Measurements from ENCODE around the gene GPR171. TPM values are rescaled to one million over a fixed set of nuclear protein-coding genes. Genes with fewer than 3 reads are reported as not detected.

GPR171 gene
- total RNA-seq, 1 experiment from 2014 or later, result not detected

- no TSS peak for BruUV-seq (replicated peaks)
- Mint-ChIP-seq H3K36me3 (ENCODE audit: insufficient read depth, unreplicated experiment) (no peaks in the 10 kb centered on the region), H3K27ac (ENCODE audit: low read depth, unreplicated experiment) (no peak overlapping the region), H3K4me3 (ENCODE audit: unreplicated experiment) (no peak overlapping the region), H3K9me3 (ENCODE audit: unreplicated experiment) (no peaks in the 10 kb centered on the region), H3K4me1 (ENCODE audit: insufficient read depth, unreplicated experiment) (no peaks in the 10 kb centered on the region), H3K27me3 (ENCODE audit: insufficient read depth, unreplicated experiment) (no peaks in the 10 kb centered on the region)
- DNase-seq (ENCODE audit: unreplicated experiment), result no peak
- intact Hi-C loops (cut with micrococcal nuclease), result no loop called here
- no peak for TF ChIP-seq CTCF (IDR thresholded peaks at IDR 0.05; ENCODE audit: unreplicated experiment)
- POLR2A ChIA-PET, result no interaction called here
- CTCF ChIA-PET, result interaction anchor here (0.6 to 0.7 kb wide), 2 partner anchors 15 to 89 kb away, joined by 3 to 5 read pairs; no protein-coding TSS in a partner anchor
Measured at GRCh38 chr3:151192545-151192944, 10.5 kb downstream of the GPR171 start.

GRCh38 chr3:151191095-151191494 lies 11.9 kb downstream of the GPR171 start:
- ChIA-PET CTCF (interaction anchor here (0.5 to 3.2 kb wide), 3 partner anchors 23 to 278 kb away, joined by 3 to 15 read pairs (median 6); no protein-coding TSS in a partner anchor), POLR2A (no interaction called here)
- TF ChIP-seq CTCF (IDR thresholded peaks at IDR 0.05; ENCODE audit: unreplicated experiment), result no peak
- H3K27me3 Mint-ChIP-seq (ENCODE audit: insufficient read depth, unreplicated experiment), result no peaks in the 10 kb centered on the region
- no peaks in the 10 kb centered on the region for H3K4me1 Mint-ChIP-seq (ENCODE audit: insufficient read depth, unreplicated experiment)
- DNase-seq (ENCODE audit: unreplicated experiment), result no peak
- H3K9me3 Mint-ChIP-seq (ENCODE audit: unreplicated experiment), result no peaks in the 10 kb centered on the region
- H3K4me3 Mint-ChIP-seq (ENCODE audit: unreplicated experiment), result no peak overlapping the region
- intact Hi-C loops (cut with micrococcal nuclease), result no loop called here
- H3K27ac Mint-ChIP-seq (ENCODE audit: low read depth, unreplicated experiment), result no peak overlapping the region
- H3K36me3 Mint-ChIP-seq (ENCODE audit: insufficient read depth, unreplicated experiment), result no peaks in the 10 kb centered on the region
- BruUV-seq (replicated peaks), result no TSS peak

- TF ChIP-seq CTCF (IDR thresholded peaks at IDR 0.05; ENCODE audit: unreplicated experiment), result no peak
- H3K36me3 Mint-ChIP-seq (ENCODE audit: insufficient read depth, unreplicated experiment), result no peaks in the 10 kb centered on the region
- ChIA-PET POLR2A (interaction anchor here (1.3 kb wide), 1 partner anchor 32 kb away, joined by 3 read pairs; no protein-coding TSS in a partner anchor), CTCF (interaction anchor here (0.5 to 1.3 kb wide), 3 partner anchors 15 to 266 kb away, joined by 3 to 5 read pairs (median 3); no protein-coding TSS in a partner anchor)
- BruUV-seq (replicated peaks), result no TSS peak
- DNase-seq (ENCODE audit: unreplicated experiment), result no peak
- H3K27me3 Mint-ChIP-seq (ENCODE audit: insufficient read depth, unreplicated experiment), result no peaks in the 10 kb centered on the region
- no peaks in the 10 kb centered on the region for H3K9me3 Mint-ChIP-seq (ENCODE audit: unreplicated experiment)
- intact Hi-C loops (cut with micrococcal nuclease), result no loop called here
- H3K4me1 Mint-ChIP-seq (ENCODE audit: insufficient read depth, unreplicated experiment), result no peaks in the 10 kb centered on the region
- H3K4me3 Mint-ChIP-seq (ENCODE audit: unreplicated experiment), result no peak overlapping the region
- no peak overlapping the region for H3K27ac Mint-ChIP-seq (ENCODE audit: low read depth, unreplicated experiment)
Measured at GRCh38 chr3:151183265-151183671, 19.7 kb downstream of the GPR171 start.

GRCh38 chr3:151182349-151183079 lies 20.5 kb downstream of the GPR171 start:
- no peaks in the 10 kb centered on the region for H3K4me1 Mint-ChIP-seq (ENCODE audit: insufficient read depth, unreplicated experiment)
- no peak for DNase-seq (ENCODE audit: unreplicated experiment)
- H3K27me3 Mint-ChIP-seq (ENCODE audit: insufficient read depth, unreplicated experiment), result no peaks in the 10 kb centered on the region
- H3K4me3 Mint-ChIP-seq (ENCODE audit: unreplicated experiment), result no peak overlapping the region
- H3K27ac Mint-ChIP-seq (ENCODE audit: low read depth, unreplicated experiment), result no peak overlapping the region
- intact Hi-C loops (cut with micrococcal nuclease), result no loop called here
- no TSS peak for BruUV-seq (replicated peaks)
- ChIA-PET CTCF (interaction anchor here (0.7 to 1.3 kb wide), 4 partner anchors 14 to 100 kb away, joined by 3 to 5 read pairs (median 4); no protein-coding TSS in a partner anchor), POLR2A (no interaction called here)
- no peaks in the 10 kb centered on the region for H3K9me3 Mint-ChIP-seq (ENCODE audit: unreplicated experiment)
- H3K36me3 Mint-ChIP-seq (ENCODE audit: insufficient read depth, unreplicated experiment), result no peaks in the 10 kb centered on the region
- TF ChIP-seq CTCF (IDR thresholded peaks at IDR 0.05; ENCODE audit: unreplicated experiment), result no peak
